Thyroid gland (tissue), 4 donors: ENCODE data around the gene NRDE2. TPM values are rescaled to one million over a fixed set of nuclear protein-coding genes. Genes with fewer than 3 reads are reported as not detected.

Experiments used
- DNase-seq, 2 donors: peaks; one replicate each; pipeline ENCODE4 v3.0.0-alpha.2; 2019
- H3K27ac ChIP-seq, 3 donors: fragments of 200-600 bp; sonication (generic); 1 replicate in 2 of 3; 2 replicates in 1 of 3; pipeline ENCODE4 v1.5.1; 2016 to 2019; ENCODE audit warnings: mild to moderate bottlenecking in 1 of 3, moderate library complexity in 1 of 3
- H3K27me3 ChIP-seq: fragments of 200-600 bp; sonication (generic); one replicate; pipeline ENCODE4 v1.5.1; 2019
- H3K36me3 ChIP-seq, 2 donors: fragments of 200-600 bp; sonication (generic); one replicate each; pipeline ENCODE4 v1.5.1; 2016 to 2019
- H3K4me1 ChIP-seq, 2 donors: fragments of 200-600 bp; sonication (generic); one replicate each; pipeline ENCODE4 v1.5.1; 2017 to 2019
- H3K4me3 ChIP-seq, 3 donors: fragments of 200-600 bp; sonication (generic); replicated peaks in 1 of 3; 1 replicate in 2 of 3; 2 replicates in 1 of 3; pipeline ENCODE4 v1.5.1; 2016; ENCODE audit warnings: mild to moderate bottlenecking in 1 of 3
- H3K9me3 ChIP-seq: fragments of 200-600 bp; sonication (generic); one replicate; pipeline ENCODE4 v1.5.1; 2017
- CTCF ChIP-seq, 6 experiments: fragments of 200-600 bp in 3 of 6; fragments of 450-650 bp in 3 of 6; sonication (generic) in 3 of 6; IDR thresholded peaks; one replicate each; pipeline ENCODE4 v1.5.1; 2016 to 2019; ENCODE audit warnings: antibody characterized with exemption in 6 of 6, mild to moderate bottlenecking in 2 of 6, inconsistent platforms in 1 of 6, moderate library complexity in 1 of 6
- POLR2A ChIP-seq, 2 donors: fragments of 450-650 bp; IDR thresholded peaks; one replicate each; pipeline ENCODE4 v1.6.1; 2017; ENCODE audit warnings: antibody characterized with exemption in 2 of 2, mild to moderate bottlenecking in 2 of 2, moderate library complexity in 1 of 2
- WGBS, 2 donors: methylation state at CpG; one replicate each; pipeline ENCODE4 v1.1.5; 2017; 5-methylcytosine and 5-hydroxymethylcytosine counted together
- intact Hi-C: fragments of 100-400 bp; cut with DNase I; formaldehyde crosslinking; loops from one replicate; pipeline ENCODE4 v1.15.1; 2023
- total RNA-seq, 4 donors: library from RNA; depleted of rRNA; stranded (reverse); fragments of >200 nt; gene quantifications; one replicate each; pipeline ENCODE4 v1.2.3, GENCODE V29; 2016

The NRDE2 gene
- total RNA-seq, 4 donors from 2014 or later = 21.7 to 38.7 (median 26.7) TPM

GRCh38 chr14:90375934-90376333 is 44.2 kb upstream of the NRDE2 start:
- Histone ChIP-seq H3K9me3 (no peaks in the 10 kb centered on the region), H3K27ac (no peak overlapping the region), H3K36me3 (no peaks in the 10 kb centered on the region), H3K4me1 (no peaks in the 10 kb centered on the region), H3K4me3 (no peak overlapping the region), H3K27me3 (no peaks in the 10 kb centered on the region)
- DNase-seq = no peak
- TF ChIP-seq POLR2A (IDR thresholded peaks at IDR 0.05) (no peak), CTCF (IDR thresholded peaks at IDR 0.05) (no peak)
- intact Hi-C loops = no loop called here
- 81 to 82% methylated on average over 4 of the region's 4 CpGs for WGBS, 2 donors

DNA sequence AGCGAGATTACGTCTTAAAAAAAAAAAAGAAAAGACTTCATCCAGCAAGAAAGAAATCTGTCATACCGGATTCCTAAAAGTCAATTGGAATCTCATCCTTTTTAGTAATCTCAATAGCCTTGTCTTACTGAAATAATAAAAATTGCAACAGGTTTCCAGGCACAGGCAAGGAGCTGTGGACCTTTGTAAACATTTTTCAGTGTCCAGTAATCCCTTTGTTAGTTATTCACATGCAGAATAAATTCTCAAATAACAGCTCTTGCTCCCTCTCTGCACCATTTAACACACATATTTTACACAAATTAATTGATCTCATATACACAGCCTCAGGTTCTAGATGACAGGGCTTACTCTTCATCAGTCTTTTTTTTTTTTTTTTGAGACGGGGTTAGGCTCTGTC is 43.1 kb upstream of the NRDE2 start:
- no peak for DNase-seq
- intact Hi-C loops = no loop called here
- 85 to 89% methylated on average over 4 of the region's 4 CpGs for WGBS, 2 donors
- no peaks in the 10 kb centered on the region for H3K27me3 ChIP-seq
- no peak overlapping the region for H3K27ac ChIP-seq
- no peaks in the 10 kb centered on the region for H3K9me3 ChIP-seq
- no peak for TF ChIP-seq POLR2A (IDR thresholded peaks at IDR 0.05)
- TF ChIP-seq CTCF (IDR thresholded peaks at IDR 0.05) = no peak
- no peaks in the 10 kb centered on the region for H3K36me3 ChIP-seq
- no peaks in the 10 kb centered on the region for H3K4me1 ChIP-seq
- H3K4me3 ChIP-seq = no peak overlapping the region

DNA sequence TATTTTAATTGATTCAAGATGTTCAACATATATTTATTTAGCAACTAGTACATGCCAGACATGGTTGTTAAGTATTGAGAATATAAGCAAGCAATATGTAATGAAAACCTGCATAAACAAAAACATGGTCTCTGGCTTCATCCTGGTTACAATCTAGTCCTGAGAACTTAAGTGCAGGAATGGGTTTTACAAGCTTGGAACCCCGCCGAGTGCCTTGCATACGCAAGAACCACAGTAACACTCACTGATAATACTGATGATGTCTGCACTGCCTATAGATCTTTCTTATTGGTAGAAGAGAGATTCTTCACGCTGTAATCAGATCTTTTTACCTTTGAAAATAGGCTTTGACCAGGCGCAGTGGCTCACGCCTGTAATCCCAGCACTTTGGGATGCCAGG is 42.1 kb upstream of the NRDE2 start:
- H3K4me3 ChIP-seq = no peak overlapping the region
- no peaks in the 10 kb centered on the region for H3K36me3 ChIP-seq
- no peaks in the 10 kb centered on the region for H3K9me3 ChIP-seq
- 73 to 91% methylated on average over 6 of the region's 6 CpGs for WGBS, 2 donors
- intact Hi-C loops = no loop called here
- TF ChIP-seq POLR2A (IDR thresholded peaks at IDR 0.05) (no peak), CTCF (IDR thresholded peaks at IDR 0.05) (no peak)
- H3K27ac ChIP-seq = no peak overlapping the region
- H3K27me3 ChIP-seq = no peaks in the 10 kb centered on the region
- no peaks in the 10 kb centered on the region for H3K4me1 ChIP-seq
- DNase-seq = no peak

- Histone ChIP-seq H3K27ac (no peak overlapping the region), H3K4me1 (no peaks in the 10 kb centered on the region), H3K27me3 (no peaks in the 10 kb centered on the region), H3K4me3 (no peak overlapping the region), H3K36me3 (no peaks in the 10 kb centered on the region), H3K9me3 (no peaks in the 10 kb centered on the region)
- 57 to 64% methylated on average over 1 of the region's 1 CpG for WGBS, 2 donors
- TF ChIP-seq POLR2A (IDR thresholded peaks at IDR 0.05) (no peak), CTCF (IDR thresholded peaks at IDR 0.05) (no peak)
- intact Hi-C loops = no loop called here
- DNase-seq = no peak
Observed at GRCh38 chr14:90368946-90369721, 37.4 kb upstream of the NRDE2 start.

GRCh38 chr14:90362558-90362896 is 30.8 kb upstream of the NRDE2 start:
- H3K9me3 ChIP-seq = no peaks in the 10 kb centered on the region
- no peaks in the 10 kb centered on the region for H3K4me1 ChIP-seq
- H3K27ac ChIP-seq = no peak overlapping the region
- 88 to 91% methylated on average over 4 of the region's 4 CpGs for WGBS, 2 donors
- DNase-seq = no peak
- no peaks in the 10 kb centered on the region for H3K36me3 ChIP-seq
- TF ChIP-seq CTCF (IDR thresholded peaks at IDR 0.05) = no peak
- no peak for TF ChIP-seq POLR2A (IDR thresholded peaks at IDR 0.05)
- no peaks in the 10 kb centered on the region for H3K27me3 ChIP-seq
- intact Hi-C loops = no loop called here
- no peak overlapping the region for H3K4me3 ChIP-seq
